ENCODE data around the gene PTGES3L.
A peak's percentile ranks its signal among the peaks of the same experiment; 100 is the strongest.
"Not testable (repeated sequence)": the region's sequence is repeated elsewhere in the genome, so short reads cannot be mapped to it uniquely, and the experiment has no call there.

PTGES3L gene

GRCh38 chr17:43014020-43014648 lies 34.3 kb upstream of the PTGES3L start:
- no peak for DNase-seq

- no peak for DNase-seq
Measured at GRCh38 chr17:43013296-43013695, 33.4 kb upstream of the PTGES3L start.

- DNase-seq: no peak
Measured at GRCh38 chr17:43011728-43012472, 32.0 kb upstream of the PTGES3L start.

GRCh38 chr17:43010667-43011308 lies 30.9 kb upstream of the PTGES3L start:
- no peak for DNase-seq

- peak; percentile 87 to 88 for DNase-seq
Measured at GRCh38 chr17:43006639-43007551, 27.0 kb upstream of the PTGES3L start, which contains the start of gene IFI35. Gene IFI35, plus strand, starts transcription at chr17:43006784. Its CDS starts 164 bp downstream, at chr17:43006948.

- DNase-seq: no peak
Measured at GRCh38 chr17:43003542-43004172, 23.8 kb upstream of the PTGES3L start.

GRCh38 chr17:43000894-43001293 lies 21.0 kb upstream of the PTGES3L start:
- not testable (repeated sequence) for DNase-seq

- no peak for DNase-seq
Measured at GRCh38 chr17:42999003-42999525, 19.2 kb upstream of the PTGES3L start.

GRCh38 chr17:42997984-42998938 lies 18.4 kb upstream of the PTGES3L start, which contains the start of gene RPL27:
Gene RPL27, plus strand, starts transcription at chr17:42998419. Its CDS starts 332 bp downstream, at chr17:42998751.
- peak; percentile 99 for DNase-seq

GRCh38 chr17:42997390-42997983 lies 17.6 kb upstream of the PTGES3L start:
- no peak for DNase-seq

GRCh38 chr17:42993913-42994312 lies 14.0 kb upstream of the PTGES3L start:
- DNase-seq: not testable (repeated sequence)

GRCh38 chr17:42992872-42993271 lies 13.0 kb upstream of the PTGES3L start:
- no peak for DNase-seq

- DNase-seq: no peak
Measured at GRCh38 chr17:42991471-42991870, 11.6 kb upstream of the PTGES3L start.

GRCh38 chr17:42989726-42990652 lies 10.1 kb upstream of the PTGES3L start:
- DNase-seq: no peak

- no peak for DNase-seq
Measured at GRCh38 chr17:42989141-42989540, 9.3 kb upstream of the PTGES3L start.

GRCh38 chr17:42985225-42985624 lies 5.3 kb upstream of the PTGES3L start:
- DNase-seq: peak in 1 of 2 donors; percentile 22

GRCh38 chr17:42982266-42982665 lies 2.4 kb upstream of the PTGES3L start:
- no peak for DNase-seq

GRCh38 chr17:42980766-42981397 lies 1.0 kb upstream of the PTGES3L start:
- peak; percentile 49 to 54 for DNase-seq
